ENCODE measurements around the gene SLCO2A1. TPM values are rescaled to one million over a fixed set of nuclear protein-coding genes. Genes with fewer than 3 reads are reported as not detected.
"Not testable (repeated sequence)": the region's sequence is repeated elsewhere in the genome, so short reads cannot be mapped to it uniquely, and the experiment has no call there.

SLCO2A1 gene
- total and polyA plus RNA-seq, 2 donors from 2014 or later = 27.2 to 169 TPM

DNA sequence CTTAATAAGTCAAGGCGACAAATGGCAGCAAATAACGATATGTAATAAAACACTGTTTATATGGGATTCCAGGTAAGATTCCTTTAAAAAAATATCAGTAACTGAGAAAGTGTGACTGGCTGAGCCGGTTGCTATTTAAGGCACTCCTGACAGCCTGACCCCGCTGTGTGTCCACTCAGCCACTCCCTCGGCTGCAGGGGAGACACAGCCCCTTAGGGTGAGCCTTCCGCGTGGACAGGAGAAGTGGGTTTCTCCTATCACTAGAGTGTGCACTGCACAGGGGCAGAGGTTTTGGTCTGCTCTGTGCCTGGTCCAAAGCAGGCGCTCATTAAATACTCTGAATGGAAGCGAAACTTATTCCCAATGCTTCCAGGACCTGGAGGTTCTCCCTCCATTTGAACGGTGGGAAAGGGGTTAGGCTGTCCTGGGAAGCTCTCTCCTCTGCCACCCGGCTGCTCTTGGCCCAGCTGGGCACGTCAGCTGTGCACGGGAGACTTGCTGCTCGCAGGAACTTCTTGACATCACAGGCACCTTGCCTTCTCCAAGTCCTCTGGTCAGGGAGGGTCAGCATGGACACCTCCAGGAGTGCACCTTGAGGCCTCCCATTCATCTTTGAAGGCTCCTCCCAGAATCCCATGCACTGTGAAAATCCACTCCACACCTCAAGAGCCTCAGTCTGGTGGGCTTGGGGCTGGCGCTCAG is 43.3 kb upstream of the SLCO2A1 start:
- Histone ChIP-seq H3K4me3 (ENCODE audit: low read length in 3 of 3) (no peak overlapping the region), H3K36me3 (ENCODE audit: control insufficient read depth in 2 of 3, insufficient read depth in 3 of 3, low read length in 3 of 3) (no peaks in the 10 kb centered on the region), H3K4me1 (ENCODE audit: control insufficient read depth in 2 of 3, insufficient read depth in 2 of 3, low read depth in 1 of 3, low read length in 3 of 3) (peaks cover 0 to 3% (median 0%) of the 10 kb centered on the region in 3 donors), H3K27me3 (ENCODE audit: control insufficient read depth, insufficient read depth, low read length) (no peaks in the 10 kb centered on the region), H3K9me3 (ENCODE audit: control insufficient read depth in 2 of 3, insufficient read depth in 1 of 3, low read length in 3 of 3) (no peaks in the 10 kb centered on the region), H3K27ac (ENCODE audit: low read depth in 2 of 2, low read length in 2 of 2) (no peak overlapping the region), H3K9ac (ENCODE audit: low read length in 3 of 3) (no peak overlapping the region)
- DNase-seq = peak in 2 of 5 donors; percentile 13 to 50
- FAIRE-seq = no peak
- intact Hi-C loops (cut with DNase I) = no loop called here
- TF ChIP-seq, protein P1, sequence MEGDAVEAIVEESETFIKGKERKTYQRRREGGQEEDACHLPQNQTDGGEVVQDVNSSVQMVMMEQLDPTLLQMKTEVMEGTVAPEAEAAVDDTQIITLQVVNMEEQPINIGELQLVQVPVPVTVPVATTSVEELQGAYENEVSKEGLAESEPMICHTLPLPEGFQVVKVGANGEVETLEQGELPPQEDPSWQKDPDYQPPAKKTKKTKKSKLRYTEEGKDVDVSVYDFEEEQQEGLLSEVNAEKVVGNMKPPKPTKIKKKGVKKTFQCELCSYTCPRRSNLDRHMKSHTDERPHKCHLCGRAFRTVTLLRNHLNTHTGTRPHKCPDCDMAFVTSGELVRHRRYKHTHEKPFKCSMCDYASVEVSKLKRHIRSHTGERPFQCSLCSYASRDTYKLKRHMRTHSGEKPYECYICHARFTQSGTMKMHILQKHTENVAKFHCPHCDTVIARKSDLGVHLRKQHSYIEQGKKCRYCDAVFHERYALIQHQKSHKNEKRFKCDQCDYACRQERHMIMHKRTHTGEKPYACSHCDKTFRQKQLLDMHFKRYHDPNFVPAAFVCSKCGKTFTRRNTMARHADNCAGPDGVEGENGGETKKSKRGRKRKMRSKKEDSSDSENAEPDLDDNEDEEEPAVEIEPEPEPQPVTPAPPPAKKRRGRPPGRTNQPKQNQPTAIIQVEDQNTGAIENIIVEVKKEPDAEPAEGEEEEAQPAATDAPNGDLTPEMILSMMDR (IDR thresholded peaks at IDR 0.05; ENCODE audit: borderline replicate concordance, extremely low read depth, insufficient read depth) = no peak

DNA sequence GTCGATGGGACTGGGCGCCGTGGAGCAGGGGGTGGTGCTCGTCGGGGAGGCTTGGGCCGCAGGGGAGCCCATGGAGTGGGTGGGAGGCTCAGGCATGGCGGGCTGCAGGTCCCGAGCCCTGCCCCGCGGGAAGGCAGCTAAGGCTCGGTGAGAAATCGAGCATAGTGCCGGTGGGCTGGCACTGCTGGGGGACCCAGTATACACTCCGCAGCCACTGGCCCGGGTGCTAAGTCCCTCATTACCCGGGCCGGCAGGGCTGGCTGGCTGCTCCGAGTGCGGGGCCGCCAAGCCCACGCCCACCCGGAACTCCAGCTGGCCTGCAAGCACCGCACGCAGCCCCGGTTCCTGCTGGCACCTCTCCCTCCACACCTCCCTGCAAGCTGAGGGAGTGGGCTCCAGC is 40.6 kb upstream of the SLCO2A1 start:
- H3K27ac ChIP-seq (ENCODE audit: low read depth in 2 of 2, low read length in 2 of 2); intact Hi-C loops (cut with DNase I); H3K27me3 ChIP-seq (ENCODE audit: control insufficient read depth, insufficient read depth, low read length); FAIRE-seq; H3K36me3 ChIP-seq (ENCODE audit: control insufficient read depth in 2 of 3, insufficient read depth in 3 of 3, low read length in 3 of 3); H3K4me1 ChIP-seq (ENCODE audit: control insufficient read depth in 2 of 3, insufficient read depth in 2 of 3, low read depth in 1 of 3, low read length in 3 of 3); H3K9ac ChIP-seq (ENCODE audit: low read length in 3 of 3); H3K4me3 ChIP-seq (ENCODE audit: low read length in 3 of 3); H3K9me3 ChIP-seq (ENCODE audit: control insufficient read depth in 2 of 3, insufficient read depth in 1 of 3, low read length in 3 of 3); DNase-seq: not testable (repeated sequence)

DNA sequence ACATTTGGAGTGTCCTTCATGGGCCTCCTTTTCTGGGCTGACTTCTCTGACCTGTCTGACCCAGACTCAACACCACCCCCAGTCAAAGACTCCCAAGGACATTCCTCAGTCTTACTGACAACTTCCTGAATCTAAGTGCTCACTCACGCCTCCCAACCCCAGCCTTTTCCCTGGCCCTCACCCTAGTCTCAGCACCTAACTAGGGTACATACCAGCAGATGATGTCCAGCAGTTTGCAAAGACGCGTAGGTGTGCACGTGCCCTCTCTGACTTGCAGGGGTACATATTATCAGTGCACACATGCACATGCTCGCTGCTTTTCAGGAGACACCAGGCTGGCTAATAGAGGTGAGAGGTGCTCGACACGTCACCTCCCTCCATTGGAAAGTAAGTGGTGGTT is 38.7 kb upstream of the SLCO2A1 start:
- H3K9me3 ChIP-seq (ENCODE audit: control insufficient read depth in 2 of 3, insufficient read depth in 1 of 3, low read length in 3 of 3) = no peaks in the 10 kb centered on the region
- no peak overlapping the region for H3K9ac ChIP-seq (ENCODE audit: low read length in 3 of 3)
- H3K36me3 ChIP-seq (ENCODE audit: control insufficient read depth in 2 of 3, insufficient read depth in 3 of 3, low read length in 3 of 3) = no peaks in the 10 kb centered on the region
- no peak overlapping the region for H3K27ac ChIP-seq (ENCODE audit: low read depth in 2 of 2, low read length in 2 of 2)
- no peak overlapping the region for H3K4me3 ChIP-seq (ENCODE audit: low read length in 3 of 3)
- TF ChIP-seq, protein P1 (IDR thresholded peaks at IDR 0.05; ENCODE audit: borderline replicate concordance, extremely low read depth, insufficient read depth) = no peak
- FAIRE-seq = no peak
- intact Hi-C loops (cut with DNase I) = no loop called here
- peaks cover 0 to 2% (median 0%) of the 10 kb centered on the region in 3 donors for H3K4me1 ChIP-seq (ENCODE audit: control insufficient read depth in 2 of 3, insufficient read depth in 2 of 3, low read depth in 1 of 3, low read length in 3 of 3)
- H3K27me3 ChIP-seq (ENCODE audit: control insufficient read depth, insufficient read depth, low read length) = no peaks in the 10 kb centered on the region
- DNase-seq = no peak

DNA sequence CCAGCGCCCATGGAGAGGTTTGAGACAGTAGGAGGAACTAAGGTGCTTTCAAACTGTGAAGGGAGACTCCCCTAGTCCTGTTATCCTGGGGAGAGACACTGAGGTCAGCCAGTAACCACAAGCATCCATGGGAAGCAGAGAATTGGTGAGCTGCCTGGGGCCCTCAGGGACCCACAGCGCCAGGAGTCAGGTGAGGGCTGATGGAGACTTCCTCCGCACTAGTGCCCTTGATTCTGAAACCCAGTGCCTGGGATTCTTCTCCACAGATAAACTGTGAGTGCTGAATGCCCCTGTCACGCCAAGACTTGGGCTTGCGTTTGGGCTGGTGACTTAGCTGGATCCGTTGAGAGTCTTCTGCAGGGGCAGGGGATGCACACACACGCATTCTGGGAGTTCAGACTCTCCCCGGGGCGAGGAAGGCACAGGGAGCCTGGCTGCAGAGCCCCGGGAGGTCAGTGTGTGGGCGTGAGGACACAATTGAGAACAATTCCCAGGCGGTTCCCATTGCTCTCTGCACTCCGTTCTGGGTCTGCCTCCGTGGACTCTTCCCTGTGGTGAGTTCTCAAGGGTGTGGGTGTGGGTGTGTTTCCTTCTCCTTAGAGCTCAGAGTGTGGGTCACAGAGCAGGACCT is 37.9 kb upstream of the SLCO2A1 start:
- TF ChIP-seq, protein P1 (IDR thresholded peaks at IDR 0.05; ENCODE audit: borderline replicate concordance, extremely low read depth, insufficient read depth) = no peak
- intact Hi-C loops (cut with DNase I) = no loop called here
- no peak overlapping the region for H3K27ac ChIP-seq (ENCODE audit: low read depth in 2 of 2, low read length in 2 of 2)

More for the DNA sequence above, 37.9 kb upstream of the SLCO2A1 start:
- no peak overlapping the region for H3K4me3 ChIP-seq (ENCODE audit: low read length in 3 of 3)
- H3K36me3 ChIP-seq (ENCODE audit: control insufficient read depth in 2 of 3, insufficient read depth in 3 of 3, low read length in 3 of 3) = no peaks in the 10 kb centered on the region
- no peak overlapping the region for H3K9ac ChIP-seq (ENCODE audit: low read length in 3 of 3)
- peaks cover 0 to 2% (median 0%) of the 10 kb centered on the region in 3 donors for H3K4me1 ChIP-seq (ENCODE audit: control insufficient read depth in 2 of 3, insufficient read depth in 2 of 3, low read depth in 1 of 3, low read length in 3 of 3)
- no peaks in the 10 kb centered on the region for H3K9me3 ChIP-seq (ENCODE audit: control insufficient read depth in 2 of 3, insufficient read depth in 1 of 3, low read length in 3 of 3)
- no peaks in the 10 kb centered on the region for H3K27me3 ChIP-seq (ENCODE audit: control insufficient read depth, insufficient read depth, low read length)
- DNase-seq = peak in 1 of 5 donors; percentile 7
- FAIRE-seq = no peak
